SK-N-SH treated with all-trans-retinoic acid at 6 μM for 48 hours (cell line): Measurements from ENCODE around the gene AGTR1.
"Not testable (repeated sequence)": the region's sequence is repeated elsewhere in the genome, so short reads cannot be mapped to it uniquely, and the experiment has no call there.

Experiments used
- PPARA ChIP-seq: fragments of 250-450 bp; sonication (Bioruptor Pico); IDR thresholded peaks from 2 replicates; pipeline ENCODE4 v1.5.0; 2020; ENCODE audit warnings: mild to moderate bottlenecking, borderline replicate concordance
- RARB ChIP-seq: fragments of 250-450 bp; sonication (Bioruptor Pico); IDR thresholded peaks from 2 replicates; pipeline ENCODE4 v1.8.0; 2021; ENCODE audit warnings: mild to moderate bottlenecking, moderate library complexity
- ZFP30 ChIP-seq: fragments of 450-650 bp; formaldehyde crosslinking; IDR thresholded peaks from 2 replicates; pipeline ENCODE4 v1.5.0; 2022; ENCODE audit warnings: mild to moderate bottlenecking, moderate library complexity
- TF ChIP-seq, protein P1 (sequence below): fragments of 250-450 bp; sonication (Bioruptor Pico); IDR thresholded peaks from 2 replicates; pipeline ENCODE4 v1.8.0; 2020; ENCODE audit warnings: mild to moderate bottlenecking, moderate library complexity, borderline replicate concordance

DNA sequence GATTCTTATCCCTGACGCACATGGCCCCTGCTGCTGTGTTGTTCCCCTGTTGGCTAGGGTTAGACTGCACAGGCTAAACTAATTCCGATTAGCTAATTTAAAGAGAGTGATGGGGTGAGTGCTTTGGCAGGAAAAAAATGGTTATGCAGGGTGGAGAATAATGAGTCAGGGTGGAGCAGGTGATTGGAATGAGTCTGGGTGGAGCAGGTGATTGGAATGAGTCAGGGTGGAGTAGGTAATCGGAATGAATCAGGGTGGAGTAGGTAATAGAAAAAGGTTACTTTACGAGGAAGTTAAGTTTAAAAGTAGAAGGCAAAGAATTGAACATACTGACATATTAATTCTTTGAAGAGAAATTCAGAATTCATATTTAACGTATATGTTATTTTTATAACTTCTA is 55.7 kb downstream of the AGTR1 start:
- not testable (repeated sequence) for TF ChIP-seq ZFP30, PPARA, RARB (CRISPR knock-in tag)
- TF ChIP-seq, protein P1, sequence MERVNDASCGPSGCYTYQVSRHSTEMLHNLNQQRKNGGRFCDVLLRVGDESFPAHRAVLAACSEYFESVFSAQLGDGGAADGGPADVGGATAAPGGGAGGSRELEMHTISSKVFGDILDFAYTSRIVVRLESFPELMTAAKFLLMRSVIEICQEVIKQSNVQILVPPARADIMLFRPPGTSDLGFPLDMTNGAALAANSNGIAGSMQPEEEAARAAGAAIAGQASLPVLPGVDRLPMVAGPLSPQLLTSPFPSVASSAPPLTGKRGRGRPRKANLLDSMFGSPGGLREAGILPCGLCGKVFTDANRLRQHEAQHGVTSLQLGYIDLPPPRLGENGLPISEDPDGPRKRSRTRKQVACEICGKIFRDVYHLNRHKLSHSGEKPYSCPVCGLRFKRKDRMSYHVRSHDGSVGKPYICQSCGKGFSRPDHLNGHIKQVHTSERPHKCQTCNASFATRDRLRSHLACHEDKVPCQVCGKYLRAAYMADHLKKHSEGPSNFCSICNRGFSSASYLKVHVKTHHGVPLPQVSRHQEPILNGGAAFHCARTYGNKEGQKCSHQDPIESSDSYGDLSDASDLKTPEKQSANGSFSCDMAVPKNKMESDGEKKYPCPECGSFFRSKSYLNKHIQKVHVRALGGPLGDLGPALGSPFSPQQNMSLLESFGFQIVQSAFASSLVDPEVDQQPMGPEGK = not testable (repeated sequence)
